ENCODE data around the gene FSIP1.

DNA sequence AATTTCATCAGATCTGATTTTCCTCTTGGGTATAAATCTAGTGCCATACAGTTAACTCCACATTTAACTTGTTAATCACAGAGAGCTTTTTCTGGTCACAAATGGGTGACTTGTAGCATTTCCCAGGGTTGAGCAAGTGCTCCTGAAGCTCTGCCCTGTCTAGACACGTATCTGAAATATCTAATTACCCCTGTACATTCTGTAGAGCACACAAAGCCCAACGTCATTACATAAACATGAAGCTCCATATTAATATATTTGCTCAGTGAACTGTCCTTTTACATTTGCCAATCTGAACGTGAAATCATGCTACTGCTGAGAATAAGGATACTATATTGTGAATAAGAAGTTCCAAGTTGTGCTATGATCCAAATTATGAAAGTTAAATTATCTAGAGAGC lies 152.7 kb downstream of the FSIP1 start:
- no peak for TF ChIP-seq POLR2A (IDR thresholded peaks at IDR 0.05)
- TF ChIP-seq, protein P1, sequence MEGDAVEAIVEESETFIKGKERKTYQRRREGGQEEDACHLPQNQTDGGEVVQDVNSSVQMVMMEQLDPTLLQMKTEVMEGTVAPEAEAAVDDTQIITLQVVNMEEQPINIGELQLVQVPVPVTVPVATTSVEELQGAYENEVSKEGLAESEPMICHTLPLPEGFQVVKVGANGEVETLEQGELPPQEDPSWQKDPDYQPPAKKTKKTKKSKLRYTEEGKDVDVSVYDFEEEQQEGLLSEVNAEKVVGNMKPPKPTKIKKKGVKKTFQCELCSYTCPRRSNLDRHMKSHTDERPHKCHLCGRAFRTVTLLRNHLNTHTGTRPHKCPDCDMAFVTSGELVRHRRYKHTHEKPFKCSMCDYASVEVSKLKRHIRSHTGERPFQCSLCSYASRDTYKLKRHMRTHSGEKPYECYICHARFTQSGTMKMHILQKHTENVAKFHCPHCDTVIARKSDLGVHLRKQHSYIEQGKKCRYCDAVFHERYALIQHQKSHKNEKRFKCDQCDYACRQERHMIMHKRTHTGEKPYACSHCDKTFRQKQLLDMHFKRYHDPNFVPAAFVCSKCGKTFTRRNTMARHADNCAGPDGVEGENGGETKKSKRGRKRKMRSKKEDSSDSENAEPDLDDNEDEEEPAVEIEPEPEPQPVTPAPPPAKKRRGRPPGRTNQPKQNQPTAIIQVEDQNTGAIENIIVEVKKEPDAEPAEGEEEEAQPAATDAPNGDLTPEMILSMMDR (IDR thresholded peaks at IDR 0.05) = no peak

Measured in tibial nerve (tissue), 3 donors.